HG02973 (cell line): Measurements from ENCODE around the gene WWOX.
"Not testable (repeated sequence)": the region's sequence is repeated elsewhere in the genome, so short reads cannot be mapped to it uniquely, and the experiment has no call there.

Experiments used
- ATAC-seq: cut with Tn5 transposase; IDR thresholded peaks from one replicate; pipeline ENCODE4 v1.9.1; 2021; ENCODE audit warnings: moderate library complexity; ENCODE audit not compliant: unreplicated experiment

Gene WWOX

GRCh38 chr16:79021991-79022630, 922.7 kb downstream of the WWOX start:
- no peak for ATAC-seq

DNA sequence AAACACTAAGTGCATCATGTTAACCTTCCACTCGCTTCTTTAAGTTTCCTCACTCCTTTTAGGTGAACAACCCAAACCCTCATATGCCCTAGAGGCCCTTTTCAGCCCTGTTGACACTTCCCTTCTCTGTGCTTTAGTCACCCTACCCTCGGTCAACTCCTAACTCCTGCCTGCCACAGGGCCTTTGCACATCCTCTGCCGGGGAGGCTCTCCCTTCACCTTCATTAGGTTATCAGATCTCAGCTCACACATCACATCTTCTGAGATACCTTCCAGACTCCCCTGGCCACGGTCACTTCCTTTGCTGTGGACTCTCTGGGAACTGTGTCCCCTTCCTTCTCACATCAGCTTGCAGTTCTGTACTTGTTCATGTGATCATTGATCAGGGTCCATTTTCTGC, 926.7 kb downstream of the WWOX start:
- ATAC-seq: no peak

DNA sequence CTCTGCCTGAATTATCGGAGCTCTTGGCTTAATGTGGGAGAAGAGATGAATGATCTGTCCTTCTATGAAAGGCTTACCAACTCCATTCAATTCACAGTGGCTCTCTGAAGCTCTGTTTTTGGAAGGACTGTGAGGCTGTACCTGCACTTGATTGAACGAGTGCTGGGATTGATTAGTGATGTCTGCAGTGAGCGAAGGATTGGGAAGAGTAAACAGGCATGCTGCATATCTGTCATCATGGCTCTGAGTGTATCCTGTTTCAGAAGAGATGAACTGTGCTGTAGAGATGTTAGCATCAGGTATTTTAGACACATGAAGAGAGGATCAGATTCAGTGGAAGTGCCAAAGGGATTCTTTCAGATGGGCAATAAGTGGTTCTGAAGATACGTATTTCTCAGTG, 937.1 kb downstream of the WWOX start:
- ATAC-seq: no peak

DNA sequence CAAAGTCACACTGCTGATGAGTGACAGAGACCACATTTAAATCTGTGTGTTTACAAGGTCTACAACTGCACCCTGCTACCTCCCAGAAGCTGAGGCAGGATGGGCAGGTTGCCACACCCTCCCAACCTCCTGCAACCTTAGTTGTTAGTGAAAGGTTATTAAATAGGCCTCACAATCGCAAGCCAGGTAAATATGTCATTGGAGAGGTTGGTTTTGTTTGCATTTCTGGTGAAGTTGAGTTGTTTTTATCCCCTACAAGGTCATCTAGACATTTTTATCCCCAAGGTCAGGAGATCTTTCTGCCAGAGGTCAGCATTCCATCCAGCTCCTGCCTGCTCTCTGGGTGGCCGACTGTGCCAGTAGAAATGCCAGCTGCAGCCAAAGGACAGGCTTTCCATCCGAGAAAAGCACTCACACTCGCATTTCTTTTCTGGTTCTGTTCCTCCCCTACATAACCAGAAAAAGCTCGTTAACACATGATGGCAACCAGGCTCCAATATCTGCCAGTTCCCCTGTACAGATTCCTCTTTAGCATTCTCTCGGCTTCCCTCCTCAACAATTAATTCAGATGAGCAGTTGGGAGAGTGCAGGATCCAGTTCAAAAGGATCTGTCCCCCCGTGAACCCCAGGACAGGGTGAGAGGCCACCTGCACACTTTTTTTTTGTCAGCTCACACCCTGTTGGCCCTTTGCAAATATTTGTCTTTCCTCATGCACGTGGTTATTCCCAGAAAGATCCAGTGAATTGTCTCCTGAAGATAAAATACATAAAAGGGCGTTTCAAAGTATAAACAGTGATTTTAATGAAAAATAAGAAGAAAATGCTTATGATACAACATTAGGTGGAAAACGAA, 938.3 kb downstream of the WWOX start:
- ATAC-seq: no peak

- ATAC-seq: no peak
Observed at GRCh38 chr16:79041206-79041605, 941.8 kb downstream of the WWOX start.

DNA sequence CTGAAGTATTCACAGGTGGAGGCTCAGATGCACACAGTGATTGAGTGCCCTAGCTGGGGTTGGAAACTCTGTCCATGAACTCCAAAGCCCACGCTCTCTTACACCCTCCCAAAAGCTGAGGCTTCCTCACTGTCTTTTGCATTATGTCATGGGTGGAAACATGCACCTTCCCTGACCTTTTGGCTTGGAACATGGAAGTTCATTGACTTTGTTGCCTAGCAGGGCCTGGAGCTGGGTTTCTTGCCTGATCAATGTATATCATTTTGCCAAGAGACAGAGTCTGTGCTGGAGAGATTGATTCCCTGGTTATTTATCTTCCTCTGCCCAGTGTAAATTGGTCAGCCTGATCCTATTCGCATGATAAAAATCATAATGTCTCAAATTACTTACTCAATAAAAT, 942.7 kb downstream of the WWOX start:
- ATAC-seq: no peak

DNA sequence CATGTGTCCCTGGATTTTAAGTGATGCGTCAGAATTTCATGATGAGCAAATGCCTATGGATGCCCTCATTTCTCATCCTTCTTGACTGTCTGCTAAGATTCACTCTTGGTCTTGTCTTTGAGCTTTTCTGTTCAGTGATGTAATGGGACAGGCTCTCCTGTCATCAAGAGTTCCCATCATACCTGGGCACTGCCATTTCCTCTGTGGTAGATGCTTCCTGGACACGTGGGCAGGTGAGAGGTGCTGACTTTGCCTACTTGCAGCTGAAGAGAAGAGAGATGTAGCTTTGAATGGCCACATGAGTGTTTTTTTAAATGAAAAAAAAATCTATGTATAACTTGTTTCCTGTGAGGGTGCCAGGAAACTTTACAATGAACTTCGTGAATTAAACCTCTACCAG, 943.4 kb downstream of the WWOX start:
- no peak for ATAC-seq

DNA sequence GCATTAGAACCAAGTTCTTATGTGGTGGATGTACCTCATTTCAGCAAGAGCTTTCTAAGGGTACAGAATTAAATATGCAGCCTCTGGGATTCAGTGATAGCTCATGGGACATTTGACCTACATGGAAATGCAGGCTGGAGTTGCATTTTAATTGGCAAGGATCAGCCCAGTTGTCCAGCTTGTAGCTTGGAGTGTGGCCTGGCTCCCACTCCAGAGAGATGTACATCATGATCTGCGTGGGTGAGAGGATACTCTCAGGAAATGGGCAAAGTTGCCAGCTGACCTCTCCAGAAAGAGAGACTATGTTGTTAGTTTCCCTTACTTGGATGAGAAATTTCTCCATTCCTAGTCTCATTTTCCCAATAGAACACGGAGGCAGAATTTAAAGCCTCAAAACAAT, 945.7 kb downstream of the WWOX start:
- no peak for ATAC-seq

DNA sequence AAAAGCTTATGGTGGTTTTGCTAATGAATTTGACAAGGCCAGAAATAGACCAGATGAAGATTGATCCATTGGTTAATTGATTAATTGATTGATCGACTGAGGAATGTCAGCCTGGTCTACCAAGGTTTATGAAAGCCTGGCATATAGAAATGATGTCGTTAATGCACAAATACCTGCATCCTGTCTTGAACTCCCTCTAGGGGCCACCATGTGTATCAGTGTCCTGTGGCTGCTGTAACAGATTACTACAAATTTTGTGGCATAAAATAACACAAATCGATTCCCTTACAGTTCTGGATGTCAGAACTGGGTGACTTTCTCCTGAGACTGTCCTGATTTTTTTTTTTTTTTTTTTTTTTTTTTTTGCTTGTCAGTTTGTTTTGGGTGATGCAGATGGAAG, 947.9 kb downstream of the WWOX start:
- no peak for ATAC-seq

GRCh38 chr16:79049040-79049439, 949.6 kb downstream of the WWOX start:
- ATAC-seq: no peak

- ATAC-seq: no peak
Observed at GRCh38 chr16:79050063-79050462, 950.6 kb downstream of the WWOX start.

- no peak for ATAC-seq
Observed at GRCh38 chr16:79051313-79051712, 951.9 kb downstream of the WWOX start.

- not testable (repeated sequence) for ATAC-seq
Observed at GRCh38 chr16:79052198-79052597, 952.7 kb downstream of the WWOX start.

DNA sequence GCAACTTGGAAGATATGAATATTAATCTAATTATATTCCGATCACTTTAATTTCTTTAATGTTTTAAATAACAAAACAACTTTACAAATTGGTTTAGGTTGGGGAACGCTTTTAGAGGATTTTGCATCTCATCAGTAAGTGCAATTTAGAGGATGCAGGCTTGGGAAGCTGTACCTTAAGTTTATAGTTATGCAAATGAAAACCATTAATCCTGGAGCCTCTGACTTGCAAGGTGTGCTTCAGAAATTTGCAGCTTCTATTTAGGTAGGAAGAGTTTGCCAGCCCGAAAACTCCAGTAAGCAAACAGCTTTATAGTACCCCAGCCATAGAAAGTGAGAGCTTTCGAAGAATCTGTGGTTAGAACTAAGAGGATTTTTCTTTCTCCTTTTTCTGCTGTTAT, 954.1 kb downstream of the WWOX start:
- ATAC-seq: no peak

DNA sequence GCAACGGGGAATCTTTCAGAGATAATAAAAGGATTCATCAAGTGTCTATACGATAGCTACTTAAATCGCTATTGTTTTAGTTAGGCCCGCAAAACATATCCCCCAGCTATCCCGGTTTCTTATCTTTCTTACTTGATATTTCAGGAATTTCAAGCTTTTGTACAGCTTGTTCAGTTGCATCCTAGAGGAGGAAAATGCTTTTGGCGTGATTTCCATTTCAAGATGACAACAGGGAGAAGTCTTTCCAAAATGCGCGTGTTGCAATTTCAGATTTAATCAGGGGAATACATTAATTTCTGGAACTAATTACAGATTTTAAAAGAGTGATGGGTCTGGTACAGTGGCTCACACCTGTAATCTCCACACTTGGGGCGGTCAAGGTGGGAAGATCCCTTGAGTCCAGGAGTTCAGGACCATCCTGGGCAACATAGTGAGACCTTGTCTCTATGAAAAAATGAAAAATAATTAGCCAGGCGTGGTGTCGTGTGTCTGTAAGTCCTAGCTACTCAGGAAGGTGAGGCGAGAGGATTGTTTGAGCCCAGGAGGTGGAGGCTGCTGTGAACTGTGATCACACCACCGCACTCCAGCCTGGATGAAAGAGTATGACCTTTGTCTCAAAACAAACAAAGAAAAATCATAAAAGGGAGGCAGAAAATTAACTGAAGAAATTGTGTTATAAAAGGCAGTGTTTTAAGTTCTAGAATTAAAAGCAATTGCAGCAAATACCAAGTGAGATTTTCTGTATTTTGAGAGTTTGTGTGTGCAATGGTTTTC, 954.9 kb downstream of the WWOX start:
- no peak for ATAC-seq

DNA sequence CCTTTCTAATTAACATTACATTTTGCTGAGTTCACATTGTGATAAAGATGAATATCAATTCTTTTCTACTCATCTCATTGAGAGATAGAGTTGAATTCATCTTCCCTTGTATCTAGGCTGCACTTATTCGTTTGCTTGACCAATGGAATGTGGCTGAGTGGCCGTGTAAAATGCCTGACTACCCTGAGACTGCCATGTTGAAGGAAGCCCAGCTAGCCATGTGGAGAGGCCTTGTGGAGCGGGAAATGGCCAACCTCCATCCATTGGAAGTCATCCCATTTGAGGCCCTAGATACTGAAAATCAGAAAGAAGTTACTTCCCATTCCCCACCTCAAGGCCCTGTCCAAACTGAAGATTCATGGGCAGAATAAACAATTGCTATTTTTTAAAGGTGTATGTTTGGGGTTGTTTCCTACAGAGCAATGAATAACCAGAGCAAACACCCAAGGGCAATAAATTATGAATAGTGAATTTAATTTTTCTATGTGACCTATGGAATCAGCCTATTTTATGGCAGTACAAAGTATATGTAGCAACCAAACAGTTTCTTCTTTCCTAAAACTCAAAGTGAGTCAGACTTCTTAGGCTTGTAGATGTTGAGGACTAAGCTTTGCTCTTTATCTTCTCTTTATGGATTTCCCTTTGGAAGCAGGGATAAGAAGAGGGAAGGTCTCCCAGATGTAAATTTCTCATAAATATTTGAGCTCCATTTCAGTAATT, 956.0 kb downstream of the WWOX start:
- no peak for ATAC-seq

DNA sequence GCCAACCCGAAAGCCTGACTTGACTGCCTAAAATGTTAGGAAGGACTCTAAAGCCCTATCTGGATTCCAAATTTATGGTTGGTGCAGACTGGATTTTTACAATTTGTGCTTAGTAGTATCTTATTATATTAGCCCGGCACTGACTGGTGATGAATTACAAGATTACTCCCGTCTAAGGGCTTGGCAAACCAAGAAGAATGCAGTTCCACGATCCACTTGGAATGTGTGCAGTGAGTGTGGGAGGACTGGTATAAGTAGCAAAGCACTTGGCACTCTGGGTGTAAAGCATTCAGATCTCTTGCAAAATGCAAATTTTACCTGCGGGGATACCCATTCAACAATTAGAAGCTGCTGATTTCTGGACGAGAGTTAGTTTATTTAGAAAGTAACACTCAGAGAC, 961.7 kb downstream of the WWOX start:
- no peak for ATAC-seq

- ATAC-seq: no peak
Observed at GRCh38 chr16:79062336-79062735, 962.9 kb downstream of the WWOX start.

DNA sequence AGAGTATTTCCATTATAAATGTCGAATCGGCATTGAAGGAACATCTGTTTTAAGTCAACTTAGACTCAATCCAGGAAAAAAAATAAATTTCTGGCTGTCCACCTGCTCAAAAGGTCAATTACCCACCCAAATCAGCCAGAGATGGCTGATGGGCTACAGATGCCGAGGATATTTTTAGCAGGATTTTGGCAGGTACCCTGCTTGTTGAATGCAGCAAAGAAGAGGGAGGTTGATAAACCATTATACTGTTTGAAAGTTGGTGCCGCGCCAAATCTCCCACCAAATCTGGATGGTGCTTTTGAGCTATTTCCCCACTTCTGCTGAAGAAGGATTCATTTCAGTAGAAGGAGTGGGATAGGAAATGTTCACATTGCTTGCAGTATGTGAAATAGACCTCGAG, 963.4 kb downstream of the WWOX start:
- no peak for ATAC-seq

DNA sequence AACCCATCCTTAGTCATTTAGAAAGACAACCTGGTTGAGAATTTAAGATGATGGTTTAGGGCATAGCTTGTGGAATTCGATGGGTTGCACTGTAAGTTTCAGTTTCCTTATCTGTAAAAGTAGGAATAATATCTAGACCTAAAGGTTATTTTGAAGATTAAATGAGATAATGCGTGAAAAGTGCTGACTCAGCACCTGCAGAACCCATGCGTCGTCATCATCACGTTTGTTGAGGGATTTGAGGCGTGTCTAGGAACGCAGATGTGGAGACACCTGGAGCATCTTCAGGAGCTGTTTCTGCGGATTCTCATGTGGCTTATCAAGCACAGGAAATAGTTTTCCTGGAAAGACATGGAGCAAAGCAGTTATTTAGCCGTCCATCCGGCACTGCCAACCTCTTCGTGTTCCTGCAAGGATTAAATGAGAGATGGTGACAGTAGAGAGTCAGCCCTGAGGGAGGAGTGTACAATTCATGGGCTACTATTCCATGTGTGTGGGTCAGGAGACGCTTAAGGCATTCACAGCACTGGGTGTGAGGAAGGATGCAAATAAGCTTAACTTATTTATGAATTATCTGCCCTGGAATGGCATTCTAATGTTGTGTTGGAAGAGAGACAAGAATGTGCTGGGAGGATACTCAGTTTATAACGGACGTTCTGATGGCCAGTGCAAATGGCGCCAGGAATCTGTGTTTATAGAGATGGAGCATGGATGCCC, 965.0 kb downstream of the WWOX start:
- no peak for ATAC-seq

- no peak for ATAC-seq
Observed at GRCh38 chr16:79066561-79066960, 967.1 kb downstream of the WWOX start.
